ENCODE measurements around the gene P2RY6.
A peak's percentile ranks its signal among the peaks of the same experiment; 100 is the strongest.

P2RY6 gene

GRCh38 chr11:73281201-73281741 lies 9.1 kb downstream of the P2RY6 start:
- no peak for DNase-seq

- no peak for DNase-seq
Observed at GRCh38 chr11:73281796-73282660, 9.9 kb downstream of the P2RY6 start.

- no peak for DNase-seq
Observed at GRCh38 chr11:73283276-73284000, 11.3 kb downstream of the P2RY6 start.

GRCh38 chr11:73284106-73284505 lies 12.0 kb downstream of the P2RY6 start:
- no peak for DNase-seq

- no peak for DNase-seq
Observed at GRCh38 chr11:73285721-73286120, 13.6 kb downstream of the P2RY6 start.

GRCh38 chr11:73286240-73286810 lies 14.2 kb downstream of the P2RY6 start:
- no peak for DNase-seq

GRCh38 chr11:73287400-73288101 lies 15.4 kb downstream of the P2RY6 start:
- no peak for DNase-seq

- DNase-seq = no peak
Observed at GRCh38 chr11:73288192-73288872, 16.2 kb downstream of the P2RY6 start.

- DNase-seq = peak; percentile 78
Observed at GRCh38 chr11:73288873-73289707, 17.0 kb downstream of the P2RY6 start.

- DNase-seq = no peak
Observed at GRCh38 chr11:73290536-73290935, 18.4 kb downstream of the P2RY6 start.

GRCh38 chr11:73291196-73291595 lies 19.1 kb downstream of the P2RY6 start:
- DNase-seq = no peak

GRCh38 chr11:73291781-73292524 lies 19.8 kb downstream of the P2RY6 start:
- no peak for DNase-seq

- no peak for DNase-seq
Observed at GRCh38 chr11:73292525-73292894, 20.4 kb downstream of the P2RY6 start.

GRCh38 chr11:73293356-73293936 lies 21.3 kb downstream of the P2RY6 start:
- DNase-seq = no peak

- DNase-seq = no peak
Observed at GRCh38 chr11:73294604-73295003, 22.5 kb downstream of the P2RY6 start.

- peak; percentile 94 for DNase-seq
Observed at GRCh38 chr11:73295241-73295995, 23.3 kb downstream of the P2RY6 start.

- DNase-seq = no peak
Observed at GRCh38 chr11:73295996-73296318, 23.8 kb downstream of the P2RY6 start.

- DNase-seq = no peak
Observed at GRCh38 chr11:73296501-73297230, 24.5 kb downstream of the P2RY6 start.

- no peak for DNase-seq
Observed at GRCh38 chr11:73297231-73297590, 25.1 kb downstream of the P2RY6 start.

Measured in activated CD8-positive, alpha-beta memory T cell treated with anti-CD3 and anti-CD28 coated beads, Interleukin-2, amount 50 U/mL, for 48 hours (primary cell).